HG03442 (cell line): Measurements from ENCODE around the gene ENPP1.
"Not testable (repeated sequence)": the region's sequence is repeated elsewhere in the genome, so short reads cannot be mapped to it uniquely, and the experiment has no call there.

Experiments
- ATAC-seq: cut with Tn5 transposase; IDR thresholded peaks from one replicate; pipeline ENCODE4 v1.9.1; 2021; ENCODE audit warnings: mild to moderate bottlenecking, moderate library complexity; ENCODE audit not compliant: unreplicated experiment

The ENPP1 gene

DNA sequence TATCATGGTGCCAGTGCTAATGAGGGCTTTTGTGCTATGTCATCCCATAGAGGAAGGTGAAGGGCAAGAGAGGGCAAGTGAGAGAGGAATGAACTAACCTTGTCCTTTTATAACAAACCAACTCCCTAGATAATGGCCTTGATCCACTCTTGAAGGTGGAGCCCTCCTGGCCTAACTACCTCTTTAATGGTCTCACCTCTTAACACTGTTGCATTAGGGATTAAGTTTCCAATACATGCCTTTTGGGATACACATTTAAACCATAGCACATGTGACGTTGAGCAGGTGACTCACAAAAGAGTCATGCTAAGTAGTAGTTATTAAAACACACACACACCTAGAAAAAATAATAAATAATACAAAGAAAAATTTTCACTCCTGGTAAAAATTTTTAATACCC, 106.4 kb downstream of the ENPP1 start:
- no peak for ATAC-seq

DNA sequence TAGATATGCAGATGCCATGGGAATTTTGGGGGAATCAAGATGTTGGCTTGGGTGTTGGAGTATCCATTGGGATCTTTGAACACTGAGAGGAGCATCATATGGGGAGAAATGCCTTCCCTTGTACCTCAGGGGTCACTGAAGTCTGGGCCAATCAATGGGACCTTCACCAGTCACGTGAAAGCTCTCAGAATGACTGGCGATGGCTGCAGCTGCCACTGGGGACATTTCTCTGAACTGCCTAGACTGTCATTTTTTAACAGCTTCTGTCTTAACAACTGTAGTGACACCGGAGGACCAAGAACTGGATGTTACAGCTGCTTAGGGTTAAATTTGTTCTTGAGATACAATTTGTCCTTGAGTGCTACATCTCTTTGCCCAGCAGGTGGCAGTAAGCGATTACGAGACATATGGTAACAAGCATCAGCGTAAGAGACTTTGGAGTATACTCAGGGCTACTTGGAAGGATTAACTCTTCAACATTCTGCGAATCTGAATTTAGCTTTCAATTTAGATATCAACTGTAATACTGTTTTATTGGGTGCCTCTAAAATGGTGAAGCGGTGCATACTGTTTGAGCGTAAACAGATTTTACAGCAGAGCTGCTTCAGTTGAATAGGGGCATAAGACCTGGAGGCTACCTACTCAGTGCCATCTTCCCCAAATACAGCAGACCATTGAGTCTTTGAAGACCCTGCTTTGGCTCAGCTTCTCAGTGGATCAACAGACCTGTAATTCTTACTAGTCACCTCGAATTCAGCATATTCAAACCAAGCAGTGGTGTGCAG, 107.3 kb downstream of the ENPP1 start:
- ATAC-seq, result peak; percentile 88

DNA sequence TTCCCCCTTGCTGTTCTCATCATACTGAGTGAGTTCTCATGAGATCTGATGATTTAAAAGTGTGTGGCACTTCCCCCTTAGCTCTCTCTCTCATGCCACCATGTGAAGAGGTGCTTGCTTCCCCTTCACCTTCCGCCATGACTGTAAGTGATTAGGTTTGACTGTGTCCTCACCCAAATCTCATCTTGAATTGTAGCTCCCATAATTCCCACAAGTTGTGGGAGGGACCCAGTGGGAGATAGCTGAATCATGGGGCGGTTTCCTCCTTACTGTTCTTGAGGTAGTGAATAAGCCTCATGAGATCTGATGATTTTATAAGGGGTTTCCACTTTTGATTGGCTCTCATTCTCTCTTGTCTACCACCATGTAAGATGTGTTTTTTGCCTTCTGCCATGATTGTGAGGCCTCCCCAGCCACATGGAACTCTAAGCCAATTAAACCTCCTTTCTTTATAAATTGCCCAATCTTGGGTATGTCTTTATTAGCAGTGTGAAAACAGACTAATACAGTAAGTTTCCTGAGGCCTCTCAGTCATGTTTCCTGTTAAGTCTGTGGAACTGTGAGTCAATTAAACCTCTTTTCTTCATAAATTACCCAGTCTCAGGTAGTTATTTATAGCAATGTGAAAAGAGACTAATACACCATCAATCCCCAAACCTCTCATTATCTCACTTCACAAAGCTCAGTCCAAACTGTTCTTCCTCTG, 108.4 kb downstream of the ENPP1 start:
- not testable (repeated sequence) for ATAC-seq

DNA sequence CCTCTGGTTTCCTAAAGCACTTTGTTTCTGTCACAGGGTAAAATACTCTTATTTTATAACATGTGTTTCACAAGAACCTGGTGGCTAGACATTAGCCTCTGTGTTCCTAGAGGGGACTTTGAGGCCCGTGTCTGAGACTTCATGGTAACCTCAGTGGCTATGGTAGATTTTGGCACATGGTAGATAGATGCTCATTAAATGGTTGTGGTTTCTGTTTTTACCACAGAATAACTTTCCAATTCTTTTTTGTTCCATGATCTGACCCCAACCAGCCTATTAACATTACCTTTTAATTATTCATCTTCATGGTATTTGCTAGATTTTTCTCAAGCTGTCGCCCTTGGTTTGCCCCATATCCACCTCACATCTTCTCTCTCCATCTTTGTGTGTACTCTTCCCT, 109.0 kb downstream of the ENPP1 start:
- no peak for ATAC-seq

DNA sequence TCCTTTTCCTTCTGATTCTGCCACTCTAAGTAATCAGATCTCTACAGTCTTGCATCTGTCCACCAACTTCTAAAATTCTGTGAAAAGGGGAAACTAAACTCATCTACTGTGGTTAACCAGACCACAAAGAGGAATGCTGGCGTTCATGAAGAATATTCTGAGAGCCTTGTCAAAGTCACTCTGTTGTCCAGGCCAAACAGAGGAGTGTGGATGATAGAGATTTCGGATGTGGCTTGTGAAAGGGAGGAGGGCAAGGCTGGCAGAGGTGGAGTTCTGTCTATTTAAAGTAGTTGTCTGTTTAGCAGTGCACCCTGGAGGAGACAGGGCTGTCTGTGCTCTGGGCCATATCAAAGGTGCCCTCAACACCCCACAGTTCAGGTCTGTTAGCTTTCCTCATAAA, 109.5 kb downstream of the ENPP1 start:
- ATAC-seq, result no peak

DNA sequence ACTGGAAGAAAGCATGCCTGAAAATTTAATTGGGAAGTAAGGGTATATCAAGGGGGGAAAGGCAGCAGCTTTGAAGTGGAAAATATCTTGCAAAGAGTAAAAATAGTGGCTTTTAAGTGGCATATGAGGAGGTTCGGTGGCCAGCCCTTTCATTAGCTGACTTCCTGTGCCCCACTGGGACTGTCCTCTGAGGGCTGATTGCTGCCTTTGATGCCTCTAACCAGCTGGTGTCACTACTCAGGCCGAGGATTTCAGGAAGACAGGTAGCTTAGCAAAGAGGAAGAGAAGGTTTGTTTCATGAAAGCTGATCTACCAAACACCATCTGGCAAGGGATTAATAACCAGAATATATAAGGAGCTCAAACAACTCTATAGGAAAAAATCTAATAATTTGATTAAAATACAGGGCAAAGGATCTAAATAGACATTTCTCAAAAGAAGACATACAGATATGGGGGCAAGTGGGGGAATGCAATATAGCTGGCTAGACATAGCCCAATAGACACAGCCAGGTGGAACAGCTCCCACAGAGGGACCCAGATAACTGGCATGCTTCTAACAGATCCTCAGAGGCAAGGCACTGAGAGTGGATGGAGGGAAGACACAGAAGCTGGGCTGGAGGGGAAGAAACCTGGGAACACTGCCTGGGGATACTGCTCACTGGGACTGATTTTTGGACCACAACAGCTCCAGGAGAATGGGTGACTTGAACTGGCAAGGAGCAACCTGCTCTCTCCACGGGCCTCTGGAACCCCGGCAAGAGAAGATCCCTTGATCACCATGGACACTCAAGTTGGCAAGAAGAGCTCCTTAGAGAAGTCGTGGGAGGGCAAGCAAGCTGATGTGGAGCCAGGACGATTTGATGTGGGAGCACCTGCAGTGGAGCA, 110.2 kb downstream of the ENPP1 start:
- ATAC-seq, result no peak

DNA sequence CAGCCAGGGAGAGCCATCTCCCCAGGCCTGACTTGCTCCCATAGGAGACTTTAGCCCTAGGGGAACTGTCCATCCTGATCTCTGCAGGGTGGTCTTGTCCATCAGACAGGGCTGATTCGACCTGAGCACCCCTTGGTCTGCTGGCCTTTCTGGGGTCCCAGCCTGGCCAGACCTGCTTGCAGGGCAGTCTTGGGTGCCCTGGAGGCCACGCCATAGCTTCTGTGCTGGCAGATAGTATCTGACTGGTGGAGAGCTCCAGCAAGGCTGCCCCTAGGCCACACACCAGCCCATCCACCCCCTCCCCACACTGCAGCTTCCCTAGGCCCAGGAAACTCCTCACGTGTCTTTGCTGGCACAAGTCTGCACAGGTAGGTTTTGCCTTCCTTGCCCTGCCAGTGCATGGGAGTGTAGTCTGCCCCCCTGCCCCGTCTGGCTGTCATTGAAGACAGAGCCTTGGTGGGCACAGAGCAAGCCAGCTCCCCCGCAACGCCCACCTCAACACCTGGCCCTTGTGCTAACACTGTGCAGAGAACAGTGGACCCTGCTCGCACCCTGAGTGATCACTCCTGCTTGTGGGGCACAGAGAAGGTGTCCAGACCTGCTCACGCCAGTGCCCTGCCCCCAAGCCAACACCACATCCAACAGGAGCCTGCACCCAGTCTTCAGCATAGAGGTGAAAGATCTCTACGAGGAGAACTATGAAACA, 111.0 kb downstream of the ENPP1 start:
- ATAC-seq, result no peak

DNA sequence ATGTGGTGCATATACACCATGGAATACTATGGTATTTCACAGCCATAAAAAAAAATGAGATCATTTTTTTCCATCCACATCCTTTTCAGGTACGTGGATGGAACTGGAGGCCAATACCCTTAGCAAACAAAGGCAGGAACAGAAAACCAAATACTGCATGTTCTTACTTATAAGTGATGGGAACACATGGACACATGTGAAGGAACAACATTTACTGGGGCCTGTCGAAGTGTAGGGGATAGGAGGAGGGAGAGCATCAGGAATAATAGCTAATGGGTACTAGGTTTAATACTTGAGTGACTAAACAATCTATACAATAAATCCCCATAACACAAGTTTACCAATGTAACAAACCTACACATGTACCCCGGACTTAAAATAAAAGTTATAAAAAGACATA, 112.8 kb downstream of the ENPP1 start:
- no peak for ATAC-seq

DNA sequence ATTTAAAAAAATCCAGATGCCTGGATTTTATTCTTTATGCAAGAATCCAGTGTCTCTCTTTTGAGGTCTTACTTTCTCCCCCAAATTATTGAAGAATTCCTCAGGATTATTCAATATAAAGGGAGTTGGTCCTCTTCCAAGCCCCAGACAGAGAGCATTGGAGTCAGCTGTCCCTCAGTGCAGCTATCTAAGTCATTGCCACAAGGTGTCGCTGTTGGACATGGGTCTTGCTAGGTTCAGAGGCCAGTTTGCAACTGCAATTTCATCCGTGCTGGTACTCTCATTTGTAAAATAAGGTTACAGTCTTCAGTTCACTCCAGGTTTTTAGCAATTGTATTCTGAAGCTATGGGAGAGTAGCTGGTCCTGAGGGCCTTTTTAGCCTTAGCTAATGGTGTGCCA, 115.5 kb downstream of the ENPP1 start:
- peak; percentile 58 for ATAC-seq

DNA sequence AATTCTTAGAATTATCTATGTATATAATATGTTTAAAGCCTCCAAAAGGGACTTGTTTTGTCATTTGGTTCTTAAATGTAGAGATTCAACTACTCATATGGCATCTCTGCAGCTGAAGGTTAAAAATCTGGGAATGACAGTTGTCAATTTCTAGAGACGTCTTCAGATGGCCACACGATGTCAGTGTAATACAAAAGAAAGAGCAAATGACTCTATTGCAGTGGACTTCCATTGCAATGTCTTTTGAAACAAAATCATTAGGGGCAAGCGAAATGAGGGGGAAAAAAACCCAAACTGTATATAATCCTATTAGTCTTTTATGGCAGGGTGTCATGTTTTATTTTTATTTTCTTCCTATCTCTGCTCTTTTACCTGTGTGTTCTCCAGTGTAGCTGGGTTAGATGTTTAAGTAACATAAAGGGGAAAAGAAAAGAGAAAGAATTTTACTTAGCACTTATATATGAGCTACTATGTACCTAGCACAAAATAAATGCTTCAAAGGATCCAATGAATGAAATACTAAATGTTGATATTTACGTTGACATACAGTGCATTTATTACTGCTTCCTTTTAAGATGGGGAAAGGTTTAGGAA, 117.2 kb downstream of the ENPP1 start:
- no peak for ATAC-seq

DNA sequence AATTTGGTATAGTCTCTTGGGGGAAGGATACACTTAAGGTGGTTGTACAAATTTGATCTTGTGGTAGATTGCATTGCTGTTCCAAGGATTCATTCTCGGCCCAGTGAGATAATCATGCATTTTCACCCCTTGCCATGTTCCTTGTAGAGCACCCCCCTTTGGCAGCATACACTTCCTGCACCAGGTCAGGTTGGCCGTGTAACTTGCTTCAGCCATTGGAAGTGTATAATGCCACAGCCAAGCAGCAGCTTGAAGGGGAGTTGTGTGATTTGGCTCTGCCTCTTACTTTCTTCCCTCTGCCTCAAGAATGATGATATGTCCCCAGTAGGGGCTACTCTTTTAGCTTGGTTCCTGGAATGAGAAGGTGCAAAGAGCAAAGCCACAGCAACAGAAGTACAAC, 121.4 kb downstream of the ENPP1 start:
- no peak for ATAC-seq

DNA sequence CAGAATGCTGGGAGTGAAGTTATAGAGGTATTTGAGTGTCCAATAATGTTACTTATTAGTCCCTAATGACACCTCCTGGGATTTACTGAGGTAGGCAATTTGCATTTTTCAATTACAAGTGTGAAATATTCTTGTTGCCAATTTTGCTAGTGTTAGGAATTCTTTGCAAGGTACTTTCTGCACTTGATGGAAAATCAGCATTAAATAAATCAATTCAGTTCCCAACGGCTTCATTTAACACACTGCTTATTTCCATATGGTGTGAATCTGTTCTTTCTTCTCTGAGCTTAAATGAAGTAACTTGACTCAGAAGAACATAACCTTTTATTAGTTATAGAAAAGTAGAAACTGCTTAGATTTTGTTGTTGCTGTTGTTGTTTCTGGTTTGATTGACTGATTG, 122.2 kb downstream of the ENPP1 start:
- no peak for ATAC-seq

DNA sequence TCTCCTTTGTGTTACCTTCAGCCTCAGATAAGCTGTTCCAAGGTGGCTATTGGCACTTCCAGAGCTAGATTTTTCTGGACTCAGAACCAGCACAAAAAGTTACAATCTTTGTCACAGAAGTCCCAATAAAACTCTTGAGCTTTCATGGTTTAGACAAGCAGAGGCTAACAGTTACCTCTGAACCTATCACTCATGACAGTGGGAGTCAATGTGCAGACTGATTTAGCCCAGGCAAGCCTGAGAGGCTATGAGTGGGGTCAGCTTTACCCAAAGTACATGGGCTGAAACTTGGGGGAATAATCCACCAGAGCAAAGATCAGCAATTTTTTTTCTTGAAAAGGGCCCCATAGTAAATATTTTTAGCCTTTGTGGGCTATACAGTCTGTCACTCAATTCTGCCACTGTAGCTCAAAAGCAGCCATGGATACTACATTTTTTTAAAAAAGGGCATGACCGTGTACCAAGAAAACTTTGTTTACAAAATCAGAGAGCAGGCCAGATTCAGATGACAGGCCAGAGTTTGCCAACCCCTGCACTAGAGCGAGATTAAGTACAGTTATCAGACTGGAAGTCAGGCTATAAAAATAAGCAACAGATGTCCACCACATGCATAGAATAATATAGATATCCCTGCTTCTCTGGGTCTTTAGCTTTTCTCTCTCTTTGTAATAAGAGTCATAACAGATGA, 123.4 kb downstream of the ENPP1 start:
- ATAC-seq, result no peak

DNA sequence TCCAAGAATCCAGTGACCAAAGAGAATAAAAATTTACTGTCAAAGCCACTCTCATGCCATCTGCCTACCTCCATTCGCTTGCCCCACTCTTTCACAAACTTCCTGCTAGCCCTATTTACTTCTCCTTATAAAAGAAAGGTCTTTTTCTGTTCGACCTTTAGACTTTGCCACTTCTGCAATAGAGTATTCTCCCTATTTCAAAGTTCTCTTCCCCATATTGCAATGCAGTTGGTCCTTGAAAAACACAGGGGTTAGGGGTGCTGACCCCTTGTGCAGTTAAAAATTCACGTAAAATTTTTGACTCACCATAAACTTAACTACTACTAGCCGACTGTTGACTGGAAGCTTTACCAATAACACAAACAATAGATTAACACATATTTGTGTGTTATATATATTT, 128.3 kb downstream of the ENPP1 start:
- ATAC-seq, result no peak

DNA sequence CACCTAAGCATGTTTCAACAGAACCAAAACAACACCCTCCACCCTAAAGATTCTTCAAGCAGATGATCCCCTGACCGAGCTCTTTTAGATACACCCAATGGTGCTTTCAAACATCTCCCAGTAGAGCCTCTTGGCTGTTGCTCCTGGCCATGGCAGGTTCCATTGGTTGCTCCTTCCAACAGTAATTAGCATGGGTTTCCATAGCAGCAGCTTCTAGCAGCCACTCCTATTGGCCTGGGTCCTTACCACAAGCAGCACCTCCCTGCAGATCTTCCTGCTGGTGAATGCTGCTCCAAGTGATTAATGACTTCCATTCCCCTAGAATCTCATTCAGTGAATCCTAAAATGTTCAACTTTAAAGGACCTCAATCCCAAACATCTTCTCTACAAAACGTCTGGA, 129.4 kb downstream of the ENPP1 start:
- ATAC-seq, result no peak

DNA sequence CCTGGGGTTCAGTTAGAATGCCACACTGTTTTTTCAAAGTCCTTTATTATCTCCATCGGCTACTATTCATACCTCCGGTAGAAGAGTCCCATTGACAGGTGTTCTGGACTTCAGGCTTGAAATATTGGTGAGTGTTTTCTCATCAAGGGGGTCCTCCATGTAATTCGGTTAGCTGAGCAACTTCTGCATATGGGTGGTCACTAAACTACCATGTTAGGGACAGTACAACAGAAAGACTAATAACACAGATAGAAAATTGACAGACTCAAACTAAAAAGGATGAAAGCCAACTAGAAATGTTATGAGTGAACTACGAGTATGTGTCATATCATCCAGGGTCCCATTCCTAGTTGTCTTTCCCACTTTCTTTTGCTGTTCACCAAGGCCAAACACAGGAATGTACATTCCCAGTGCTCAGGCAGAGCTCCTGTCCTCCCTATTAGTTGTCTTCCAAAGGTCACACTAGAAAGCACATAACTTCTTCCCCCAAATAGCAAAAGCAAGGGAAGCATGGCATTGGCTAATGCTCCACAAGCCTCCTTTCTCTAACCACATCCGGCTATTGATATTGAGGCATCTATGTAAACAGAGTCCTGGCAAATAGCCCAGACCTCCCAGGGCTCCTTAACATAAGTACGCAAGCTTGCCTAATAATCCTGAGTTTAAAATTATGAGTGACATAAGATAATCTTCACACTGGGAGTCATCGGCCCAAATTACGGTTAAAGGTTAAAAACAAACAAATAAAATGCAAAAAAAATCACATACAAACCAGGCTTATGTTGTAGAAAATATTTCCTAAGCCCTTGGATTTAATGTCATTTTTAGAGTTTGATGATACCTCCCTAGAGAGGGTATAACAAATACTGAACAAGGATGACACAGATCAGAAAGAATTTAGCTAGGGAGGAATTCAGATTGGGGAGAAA, 130.1 kb downstream of the ENPP1 start:
- no peak for ATAC-seq
